H1 (cell line): ENCODE measurements around the gene C6orf62. TPM values are rescaled to one million over a fixed set of nuclear protein-coding genes. Genes with fewer than 3 reads are reported as not detected.

Experiments used
- polyA plus RNA-seq, 7 experiments: library from polyadenylated mRNA; depleted of rRNA in 3 of 7; stranded (reverse) in 5 of 7; unstranded in 2 of 7; fragments of >200 nt in 5 of 7; fragments of 200-250 nt in 2 of 7; gene quantifications; 1 replicate in 5 of 7; 2 replicates in 1 of 7; 4 replicates in 1 of 7; pipeline versions ENCODE4 v1.2.1 to v1.2.3, GENCODE V29; 2011 to 2013; ENCODE audit warnings: missing spikeins in 2 of 7, mixed read lengths in 2 of 7
- total RNA-seq: library from RNA; stranded (reverse); fragmentation: NEBNext Ultra II Directional; extraction: Animal tissue kit (Norgen Biotek cat#: 25700); gene quantifications from 2 replicates; pipeline ENCODE4 v1.2.1, GENCODE V29; 2021
- TF ChIP-seq, protein P1 (sequence below): IDR thresholded peaks from 2 replicates; pipeline ENCODE4 v1.6.1; 2012; ENCODE audit warnings: low read length, inconsistent platforms

The C6orf62 gene
- total and polyA plus RNA-seq, 2 of the 8 experiments (the other 6 are each of a cell fraction or from before 2014, with no cell fraction given), result 25.6 to 101 TPM

DNA sequence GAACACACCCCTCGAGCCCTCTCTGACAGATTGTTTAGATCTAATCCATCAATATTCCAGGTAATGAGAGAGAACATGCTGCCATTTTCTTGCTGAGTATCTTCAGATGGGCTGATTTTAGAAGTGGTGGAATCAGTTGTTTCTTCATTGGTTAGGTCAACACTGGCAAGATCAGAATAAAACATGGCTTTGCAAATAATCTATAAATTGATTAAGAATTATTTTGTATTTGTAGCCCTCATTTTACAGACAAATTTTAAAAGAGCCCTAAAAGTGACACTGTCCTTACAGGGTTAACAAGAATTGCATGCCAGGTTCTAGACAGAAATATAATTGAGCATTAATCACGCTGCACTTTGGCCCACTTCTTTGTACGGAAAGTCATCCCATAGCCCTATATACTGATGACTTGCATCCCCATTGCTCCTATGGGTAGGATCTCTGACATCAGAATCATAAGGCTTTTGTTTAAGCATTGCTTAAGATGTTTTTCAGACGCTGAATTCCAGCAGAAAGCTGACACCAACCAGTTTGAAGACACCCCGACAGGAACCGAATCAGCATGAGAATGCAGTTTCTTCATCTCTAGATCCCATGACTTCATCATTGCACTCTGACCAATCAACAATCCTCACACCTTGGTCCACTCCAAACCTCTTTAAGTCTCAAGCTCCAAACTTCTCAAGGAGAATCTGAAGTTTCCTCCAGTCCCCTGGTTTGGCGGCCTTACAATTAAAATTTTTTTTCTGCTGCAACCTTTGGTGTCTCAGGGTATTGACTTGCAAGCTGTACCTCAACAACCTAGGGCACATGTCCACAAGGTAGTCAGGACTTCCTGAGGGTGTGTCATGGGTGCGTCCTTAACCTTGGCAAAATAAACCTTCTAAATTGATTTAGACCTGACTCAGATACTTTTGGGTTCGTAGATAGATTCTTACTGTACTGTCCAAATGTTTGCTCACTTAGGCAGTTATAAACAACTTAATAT, 60.1 kb downstream of the C6orf62 start (continued):
- TF ChIP-seq, protein P1, sequence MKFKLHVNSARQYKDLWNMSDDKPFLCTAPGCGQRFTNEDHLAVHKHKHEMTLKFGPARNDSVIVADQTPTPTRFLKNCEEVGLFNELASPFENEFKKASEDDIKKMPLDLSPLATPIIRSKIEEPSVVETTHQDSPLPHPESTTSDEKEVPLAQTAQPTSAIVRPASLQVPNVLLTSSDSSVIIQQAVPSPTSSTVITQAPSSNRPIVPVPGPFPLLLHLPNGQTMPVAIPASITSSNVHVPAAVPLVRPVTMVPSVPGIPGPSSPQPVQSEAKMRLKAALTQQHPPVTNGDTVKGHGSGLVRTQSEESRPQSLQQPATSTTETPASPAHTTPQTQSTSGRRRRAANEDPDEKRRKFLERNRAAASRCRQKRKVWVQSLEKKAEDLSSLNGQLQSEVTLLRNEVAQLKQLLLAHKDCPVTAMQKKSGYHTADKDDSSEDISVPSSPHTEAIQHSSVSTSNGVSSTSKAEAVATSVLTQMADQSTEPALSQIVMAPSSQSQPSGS, result peak; percentile 65; the same call in 1 of the 2 replicates
